DMS 273 (cell line): ENCODE measurements around the gene NEDD9.

Experiments
- DNase-seq: peaks from one replicate; lab custom pipeline; 2025; ENCODE audit not compliant: unreplicated experiment; lab: John Stamatoyannopoulos, UW

Gene NEDD9

GRCh38 chr6:11146117-11146826 is 86.2 kb downstream of the NEDD9 start:
- DNase-seq = no peak

GRCh38 chr6:11144393-11144851 is 88.0 kb downstream of the NEDD9 start:
- peak; percentile 83 for DNase-seq

- DNase-seq = no peak
These were observed 88.8 kb downstream of the NEDD9 start for GRCh38 chr6:11143394-11144371.

- DNase-seq = no peak
These were observed 90.0 kb downstream of the NEDD9 start for GRCh38 chr6:11142296-11143027.

- DNase-seq = no peak
These were observed 91.2 kb downstream of the NEDD9 start for GRCh38 chr6:11141295-11141694.

- no peak for DNase-seq
These were observed 92.4 kb downstream of the NEDD9 start for GRCh38 chr6:11140056-11140455.

GRCh38 chr6:11139051-11139960 is 93.2 kb downstream of the NEDD9 start:
- DNase-seq = no peak

GRCh38 chr6:11136809-11137208 is 95.7 kb downstream of the NEDD9 start:
- DNase-seq = no peak
